Transverse colon (tissue), 4 donors: ENCODE results near the gene RBM19. TPM values are rescaled to one million over a fixed set of nuclear protein-coding genes. Genes with fewer than 3 reads are reported as not detected.

Source experiments
- DNase-seq: peaks from one replicate; pipeline ENCODE4 v3.0.0-alpha.2; 2019
- H3K27ac ChIP-seq, 4 donors: fragments of 200-600 bp; sonication (generic); 2 replicates each; pipeline ENCODE4 v1.5.1; 2016 to 2018; ENCODE audit warnings: inconsistent platforms in 4 of 4
- H3K27me3 ChIP-seq: fragments of 200-600 bp; sonication (generic); 2 replicates; pipeline ENCODE4 v1.5.1; 2017; ENCODE audit warnings: inconsistent platforms
- H3K36me3 ChIP-seq, 4 donors: fragments of 200-600 bp; sonication (generic); 2 replicates each; pipeline ENCODE4 v1.5.1; 2017 to 2019; ENCODE audit warnings: inconsistent platforms in 4 of 4
- H3K4me1 ChIP-seq, 4 donors: fragments of 200-600 bp; sonication (generic); 2 replicates each; pipeline ENCODE4 v1.5.1; 2017 to 2020; ENCODE audit warnings: inconsistent platforms in 4 of 4
- H3K4me3 ChIP-seq, 4 donors: fragments of 200-600 bp; sonication (generic); 1 replicate in 1 of 4; 2 replicates in 3 of 4; pipeline versions ENCODE4 v1.5.1 to v1.6.1; 2017 to 2019; ENCODE audit warnings: inconsistent platforms in 4 of 4
- H3K9me3 ChIP-seq, 2 donors: fragments of 200-600 bp; sonication (generic); 2 replicates each; pipeline ENCODE4 v1.5.1; 2017 to 2019; ENCODE audit warnings: inconsistent platforms in 2 of 2
- CTCF ChIP-seq, 5 experiments: fragments of 200-600 bp in 3 of 5; fragments of 450-650 bp in 2 of 5; sonication (generic) in 3 of 5; IDR thresholded peaks; 1 replicate in 2 of 5; 2 replicates in 3 of 5; pipeline ENCODE4 v1.5.1; 2016 to 2017; ENCODE audit warnings: antibody characterized with exemption in 5 of 5, inconsistent platforms in 3 of 5, mild to moderate bottlenecking in 2 of 5, moderate library complexity in 1 of 5
- EP300 ChIP-seq: sonication (generic); formaldehyde crosslinking; IDR thresholded peaks from one replicate; pipeline ENCODE4 v1.6.1; 2017; ENCODE audit warnings: antibody characterized with exemption, low read depth
- POLR2A ChIP-seq: fragments of 450-650 bp; IDR thresholded peaks from one replicate; pipeline ENCODE4 v1.6.1; 2016; ENCODE audit warnings: antibody characterized with exemption, mild to moderate bottlenecking, moderate library complexity
- POLR2AphosphoS5 ChIP-seq, 3 donors: sonication (generic); formaldehyde crosslinking; IDR thresholded peaks; one replicate each; pipeline ENCODE4 v1.6.1; 2016; ENCODE audit warnings: antibody characterized with exemption in 3 of 3
- WGBS, 2 donors: methylation state at CpG; one replicate each; pipeline ENCODE4 v1.1.5; 2018; ENCODE audit warnings: low coverage in 1 of 2; 5-methylcytosine and 5-hydroxymethylcytosine counted together
- in situ Hi-C, 4 donors: fragments of 200-750 bp; cut with MboI; loops; one replicate each; pipeline versions ENCODE4 v1.15.0 to v1.15.1; 2017; ENCODE audit warnings: low sequenced_read_pairs in 3 of 4, low pct_ligation_motif_present in 1 of 4, low pct_unique_long_range_greater_than_20kb in 1 of 4
- intact Hi-C: fragments of 100-400 bp; cut with DNase I; formaldehyde crosslinking; loops from one replicate; pipeline ENCODE4 v1.15.1; 2023; ENCODE audit warnings: low total_unique reads
- total RNA-seq, 4 donors: library from RNA; depleted of rRNA; stranded (reverse); fragments of >200 nt; gene quantifications; one replicate each; pipeline ENCODE4 v1.1.0, GENCODE V29; 2016

RBM19 gene
- total RNA-seq, 4 donors from 2014 or later: 24.3 to 96.1 (median 28.7) TPM

- no peak overlapping the region for H3K4me3 ChIP-seq
- no peak overlapping the region for H3K27ac ChIP-seq
- no peaks in the 10 kb centered on the region for H3K4me1 ChIP-seq
- in situ Hi-C loops: no loop called here
- no peak for TF ChIP-seq EP300
- TF ChIP-seq CTCF (IDR thresholded peaks at IDR 0.05): no peak
- TF ChIP-seq POLR2A: no peak
- TF ChIP-seq POLR2AphosphoS5 (IDR thresholded peaks at IDR 0.05): no peak
- intact Hi-C loops: no loop called here
- no peaks in the 10 kb centered on the region for H3K27me3 ChIP-seq
- H3K36me3 ChIP-seq: no peaks in the 10 kb centered on the region
- no peak for DNase-seq
- WGBS, 2 donors: 25 to 85% methylated on average over 2 to 15 of the region's 15 CpGs
- no peaks in the 10 kb centered on the region for H3K9me3 ChIP-seq
Observed at GRCh38 chr12:113837528-113838296, 128.4 kb downstream of the RBM19 start.

GRCh38 chr12:113837084-113837483 is 129.0 kb downstream of the RBM19 start:
- 50 to 57% methylated on average over 1 to 5 of the region's 5 CpGs for WGBS, 2 donors
- no peak for TF ChIP-seq EP300
- TF ChIP-seq POLR2A: no peak
- no peak for TF ChIP-seq POLR2AphosphoS5 (IDR thresholded peaks at IDR 0.05)
- no peak for TF ChIP-seq CTCF (IDR thresholded peaks at IDR 0.05)
- Histone ChIP-seq H3K27ac (no peak overlapping the region), H3K36me3 (no peaks in the 10 kb centered on the region), H3K4me1 (no peaks in the 10 kb centered on the region), H3K27me3 (no peaks in the 10 kb centered on the region), H3K9me3 (no peaks in the 10 kb centered on the region), H3K4me3 (no peak overlapping the region)
- in situ Hi-C loops (no loop called here), intact Hi-C loops (no loop called here)
- no peak for DNase-seq

- DNase-seq: no peak
- no peak overlapping the region for H3K4me3 ChIP-seq
- no peaks in the 10 kb centered on the region for H3K27me3 ChIP-seq
- in situ Hi-C loops (no loop called here), intact Hi-C loops (no loop called here)
- H3K4me1 ChIP-seq: no peaks in the 10 kb centered on the region
- WGBS, 2 donors: 84 to 85% methylated on average over 13 to 16 of the region's 16 CpGs
- no peak overlapping the region for H3K27ac ChIP-seq
- TF ChIP-seq EP300: no peak
- no peak for TF ChIP-seq POLR2A
- no peak for TF ChIP-seq POLR2AphosphoS5 (IDR thresholded peaks at IDR 0.05)
- no peak for TF ChIP-seq CTCF (IDR thresholded peaks at IDR 0.05)
- no peaks in the 10 kb centered on the region for H3K9me3 ChIP-seq
- no peaks in the 10 kb centered on the region for H3K36me3 ChIP-seq
Observed at GRCh38 chr12:113835896-113836295, 130.2 kb downstream of the RBM19 start.

GRCh38 chr12:113835433-113835832 is 130.7 kb downstream of the RBM19 start:
- H3K27me3 ChIP-seq: no peaks in the 10 kb centered on the region
- WGBS, 2 donors: 92 to 100% methylated on average over 1 to 14 of the region's 16 CpGs
- no peaks in the 10 kb centered on the region for H3K36me3 ChIP-seq
- in situ Hi-C loops: no loop called here
- intact Hi-C loops: no loop called here
- H3K4me3 ChIP-seq: no peak overlapping the region
- no peak for DNase-seq
- no peak overlapping the region for H3K27ac ChIP-seq
- TF ChIP-seq POLR2AphosphoS5 (IDR thresholded peaks at IDR 0.05): no peak
- no peak for TF ChIP-seq CTCF (IDR thresholded peaks at IDR 0.05)
- no peak for TF ChIP-seq POLR2A
- TF ChIP-seq EP300: no peak
- no peaks in the 10 kb centered on the region for H3K9me3 ChIP-seq
- H3K4me1 ChIP-seq: no peaks in the 10 kb centered on the region
